Prostate gland (tissue), 2 donors: Measurements from ENCODE around the gene MAMSTR.

Experiments used
- CTCF ChIP-seq, 4 experiments: fragments of 200-600 bp in 2 of 4; fragments of 450-650 bp in 2 of 4; sonication (generic) in 2 of 4; IDR thresholded peaks; 1 replicate in 3 of 4; 2 replicates in 1 of 4; pipeline ENCODE4 v1.5.1; 2016 to 2019; ENCODE audit warnings: antibody characterized with exemption in 4 of 4, mild to moderate bottlenecking in 2 of 4, moderate library complexity in 2 of 4
- POLR2A ChIP-seq: fragments of 450-650 bp; IDR thresholded peaks from one replicate; pipeline ENCODE4 v1.6.1; 2016; ENCODE audit warnings: antibody characterized with exemption, mild to moderate bottlenecking

GRCh38 chr19:48676487-48676886, 43.0 kb downstream of the MAMSTR start:
- TF ChIP-seq POLR2A (no peak), CTCF (IDR thresholded peaks at IDR 0.05) (no peak)
